Epithelial cell of proximal tubule (primary cell): ENCODE measurements around the gene DRD5. TPM values are rescaled to one million over a fixed set of nuclear protein-coding genes. Genes with fewer than 3 reads are reported as not detected.
"Not testable (repeated sequence)": the region's sequence is repeated elsewhere in the genome, so short reads cannot be mapped to it uniquely, and the experiment has no call there.

Experiments used
- DNase-seq: peaks from one replicate; pipeline ENCODE4 v3.0.0-alpha.2; 2011; ENCODE audit warnings: low read depth
- H3K4me3 ChIP-seq: 2 replicates; pipeline ENCODE4 v1.5.1; 2011; ENCODE audit warnings: low read depth, mild to moderate bottlenecking, low read length
- CTCF ChIP-seq: conservative IDR thresholded peaks from 2 replicates; pipeline ENCODE4 v1.5.1; 2012; ENCODE audit warnings: low read depth, mild to moderate bottlenecking, low read length
- total RNA-seq: library from RNA; depleted of rRNA; stranded (reverse); fragments of >200 nt; gene quantifications from 2 replicates; pipeline ENCODE4 v1.2.3, GENCODE V29; 2015

DRD5 gene
- total RNA-seq, 1 donor from 2014 or later = not detected

GRCh38 chr4:9792381-9792780 is 10.9 kb downstream of the DRD5 start:
- TF ChIP-seq CTCF = no peak
- H3K4me3 ChIP-seq = no peak overlapping the region
- no peak for DNase-seq

GRCh38 chr4:9796641-9797040 is 15.2 kb downstream of the DRD5 start:
- not testable (repeated sequence) for H3K4me3 ChIP-seq, DNase-seq

- H3K4me3 ChIP-seq = no peak overlapping the region
- TF ChIP-seq CTCF = no peak
- no peak for DNase-seq
Measured at GRCh38 chr4:9800848-9801247, 19.4 kb downstream of the DRD5 start.

GRCh38 chr4:9804918-9805317 is 23.5 kb downstream of the DRD5 start:
- TF ChIP-seq CTCF = no peak
- no peak overlapping the region for H3K4me3 ChIP-seq
- DNase-seq = no peak

GRCh38 chr4:9808077-9808476 is 26.6 kb downstream of the DRD5 start:
- no peak for TF ChIP-seq CTCF

GRCh38 chr4:9811806-9812205 is 30.4 kb downstream of the DRD5 start:
- DNase-seq = no peak
- no peak overlapping the region for H3K4me3 ChIP-seq
- no peak for TF ChIP-seq CTCF

More at GRCh38 chr4:9808077-9808476, 26.6 kb downstream of the DRD5 start:
- no peak for DNase-seq
- H3K4me3 ChIP-seq = no peak overlapping the region

- no peak overlapping the region for H3K4me3 ChIP-seq
- no peak for TF ChIP-seq CTCF
- no peak for DNase-seq
Measured at GRCh38 chr4:9812501-9813340, 31.3 kb downstream of the DRD5 start.
